DMS 273 (cell line): ENCODE data around the gene RIPK3.

Source experiments
- DNase-seq: peaks from one replicate; lab custom pipeline; 2025; ENCODE audit not compliant: unreplicated experiment; lab: John Stamatoyannopoulos, UW

The RIPK3 gene

GRCh38 chr14:24324024-24324423, 15.8 kb downstream of the RIPK3 start:
- no peak for DNase-seq

GRCh38 chr14:24323341-24323740, 16.4 kb downstream of the RIPK3 start:
- DNase-seq, result no peak

GRCh38 chr14:24322672-24323071, 17.1 kb downstream of the RIPK3 start:
- no peak for DNase-seq

DNA sequence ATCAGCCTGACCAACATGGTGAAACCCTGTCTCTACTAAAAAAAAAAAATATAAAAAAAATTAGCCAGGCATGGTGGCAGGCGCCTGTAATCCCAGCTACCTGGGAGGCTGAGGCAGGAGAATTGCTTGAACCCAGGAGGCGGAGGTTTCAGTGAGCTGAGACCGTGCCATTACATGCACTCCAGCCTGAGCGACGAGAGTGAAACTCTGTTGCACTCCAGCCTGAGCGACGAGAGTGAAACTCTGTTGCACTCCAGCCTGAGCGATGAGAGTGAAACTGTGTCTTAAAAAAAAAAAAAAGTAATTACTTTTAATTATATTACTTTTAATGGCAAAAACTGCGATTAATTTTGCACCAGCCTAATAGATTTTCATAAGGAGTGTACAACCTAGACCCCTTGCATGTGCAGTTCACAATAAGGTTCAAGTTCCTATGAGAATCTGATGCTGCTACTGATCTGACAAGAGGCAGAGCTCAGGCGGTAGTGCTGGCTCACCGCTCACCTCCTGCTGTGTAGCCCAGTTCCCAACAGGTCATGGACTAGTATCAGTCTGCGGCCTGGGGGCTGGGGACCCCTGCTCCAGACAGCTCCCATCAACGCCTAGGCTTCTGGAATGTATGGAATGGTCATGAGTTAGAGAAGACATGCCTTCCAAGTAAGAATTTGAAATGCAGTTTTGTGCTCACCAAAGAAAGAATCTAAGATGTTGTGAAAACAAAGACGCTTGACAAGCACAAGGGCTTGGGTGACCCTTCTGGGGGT, 18.4 kb downstream of the RIPK3 start:
- DNase-seq, result no peak

- DNase-seq, result no peak
These were observed 22.5 kb downstream of the RIPK3 start for GRCh38 chr14:24317141-24317928.

DNA sequence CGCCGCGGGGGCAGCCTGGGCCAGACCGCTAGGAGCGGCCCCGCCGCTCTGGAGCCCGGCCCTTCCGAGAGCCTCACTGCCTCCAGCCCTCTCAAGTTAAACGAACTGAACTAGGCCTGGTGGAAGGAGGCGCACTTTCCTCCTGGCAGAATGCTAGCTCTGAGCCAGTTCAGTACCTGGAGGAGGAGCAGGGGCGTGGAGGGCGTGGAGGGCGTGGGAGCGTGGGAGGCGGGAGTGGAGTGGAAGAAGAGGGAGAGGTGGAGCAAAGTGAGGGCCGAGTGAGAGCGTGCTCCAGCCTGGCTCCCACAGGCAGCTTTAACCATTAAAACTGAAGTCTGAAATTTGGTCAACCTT, 23.2 kb downstream of the RIPK3 start:
- DNase-seq, result no peak

- no peak for DNase-seq
These were observed 23.8 kb downstream of the RIPK3 start for GRCh38 chr14:24315807-24316596.

DNA sequence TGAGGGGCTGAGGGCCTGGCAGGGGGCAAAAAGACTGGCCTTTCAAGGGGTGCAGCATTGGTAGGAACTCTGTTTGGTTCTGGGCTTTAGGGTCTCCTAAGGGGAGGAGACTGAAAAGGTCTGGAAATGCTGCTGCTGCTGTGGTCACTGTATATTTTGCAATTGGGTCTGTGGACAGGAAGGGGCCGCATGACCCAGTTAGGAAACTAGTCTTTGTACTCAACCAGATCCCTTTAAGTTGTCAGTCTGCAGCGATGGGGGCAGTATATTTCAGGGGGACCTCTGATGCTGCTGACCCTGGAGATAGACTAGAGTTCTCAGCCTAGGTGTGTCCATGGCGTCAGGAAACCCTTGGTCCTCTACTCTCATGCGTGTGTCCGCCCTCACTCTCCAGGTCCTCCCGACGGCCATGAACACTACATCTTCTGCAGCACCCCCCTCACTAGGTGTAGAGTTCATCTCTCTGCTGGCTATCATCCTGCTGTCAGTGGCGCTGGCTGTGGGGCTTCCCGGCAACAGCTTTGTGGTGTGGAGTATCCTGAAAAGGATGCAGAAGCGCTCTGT, 24.5 kb downstream of the RIPK3 start:
- DNase-seq, result no peak

DNA sequence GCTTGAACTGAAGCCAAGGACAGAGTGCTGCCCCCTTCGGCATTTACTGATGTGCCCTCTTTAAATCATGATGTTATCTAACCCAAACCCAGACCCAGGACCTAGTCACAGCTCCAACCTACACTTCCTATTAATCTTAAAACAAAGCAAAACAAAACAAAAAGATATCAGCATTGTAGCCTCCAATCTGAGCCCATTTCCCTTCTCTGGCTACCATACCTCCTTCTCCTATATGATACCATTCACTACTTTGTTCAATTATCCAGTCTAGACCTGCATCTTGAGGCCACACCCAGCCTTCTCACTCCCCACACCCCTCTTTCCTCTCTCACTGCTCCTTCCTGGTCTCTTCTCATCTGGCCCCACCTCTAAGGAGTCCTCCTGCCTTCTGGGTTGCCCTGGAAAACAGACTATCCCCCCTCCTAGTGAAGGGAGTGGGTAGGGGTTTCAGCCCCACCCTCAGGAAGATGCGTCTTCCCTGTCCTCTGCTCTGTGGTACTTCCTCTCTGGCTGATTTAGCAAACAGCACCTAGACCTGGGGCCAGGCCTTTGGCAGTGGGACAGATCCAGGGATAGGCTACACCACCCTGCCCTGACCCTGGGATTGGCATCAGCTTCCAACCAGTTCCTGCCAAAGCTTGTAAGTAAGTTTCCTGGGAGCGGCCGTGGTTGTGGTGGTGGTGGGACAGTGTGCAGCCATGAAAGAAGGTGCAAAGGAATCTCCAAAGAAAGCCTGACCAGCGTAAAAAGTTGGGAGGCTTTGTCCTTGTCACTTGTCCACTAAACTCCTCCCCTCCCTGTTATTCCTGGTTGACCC, 25.2 kb downstream of the RIPK3 start:
- DNase-seq, result no peak

- no peak for DNase-seq
These were observed 25.9 kb downstream of the RIPK3 start for GRCh38 chr14:24313913-24314312.

- DNase-seq, result no peak
These were observed 26.9 kb downstream of the RIPK3 start for GRCh38 chr14:24312736-24313507.

DNA sequence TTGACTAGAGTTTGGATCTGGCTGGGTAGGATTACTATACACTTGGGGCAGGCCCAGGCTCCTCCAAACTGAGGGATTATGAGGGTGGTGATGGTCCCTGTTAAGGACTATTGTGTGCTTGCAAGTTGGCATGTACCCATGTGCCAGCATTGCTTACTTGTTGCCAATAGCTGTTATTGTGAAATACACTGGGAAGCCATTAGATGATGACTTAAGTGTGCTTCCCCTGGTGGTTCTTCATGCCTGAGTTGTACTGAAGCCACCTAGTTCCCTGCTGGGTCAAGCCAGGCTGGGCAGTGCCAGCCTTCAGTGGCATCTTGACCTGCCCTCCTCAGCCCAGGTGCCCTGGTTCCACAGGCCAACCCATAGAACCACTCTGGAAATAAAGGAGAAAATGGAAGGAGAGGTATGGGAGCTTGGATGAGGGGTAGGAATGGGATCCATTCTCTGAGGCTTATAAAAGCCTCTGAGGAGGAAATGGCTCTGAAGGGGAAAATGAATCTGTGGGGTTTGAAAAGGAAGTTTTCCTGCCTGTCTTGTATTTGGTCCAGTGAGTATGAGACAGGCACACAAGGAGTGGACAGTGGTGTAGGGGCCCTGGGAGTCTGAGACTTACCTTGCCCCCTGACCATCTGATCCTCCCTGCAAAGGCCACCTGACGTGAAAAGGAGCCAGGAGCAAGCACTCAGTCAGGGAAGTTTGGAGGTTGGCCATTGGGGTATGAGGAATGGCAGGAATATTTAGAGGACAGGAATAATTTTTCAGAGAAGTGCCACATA, 27.8 kb downstream of the RIPK3 start:
- DNase-seq, result no peak

DNA sequence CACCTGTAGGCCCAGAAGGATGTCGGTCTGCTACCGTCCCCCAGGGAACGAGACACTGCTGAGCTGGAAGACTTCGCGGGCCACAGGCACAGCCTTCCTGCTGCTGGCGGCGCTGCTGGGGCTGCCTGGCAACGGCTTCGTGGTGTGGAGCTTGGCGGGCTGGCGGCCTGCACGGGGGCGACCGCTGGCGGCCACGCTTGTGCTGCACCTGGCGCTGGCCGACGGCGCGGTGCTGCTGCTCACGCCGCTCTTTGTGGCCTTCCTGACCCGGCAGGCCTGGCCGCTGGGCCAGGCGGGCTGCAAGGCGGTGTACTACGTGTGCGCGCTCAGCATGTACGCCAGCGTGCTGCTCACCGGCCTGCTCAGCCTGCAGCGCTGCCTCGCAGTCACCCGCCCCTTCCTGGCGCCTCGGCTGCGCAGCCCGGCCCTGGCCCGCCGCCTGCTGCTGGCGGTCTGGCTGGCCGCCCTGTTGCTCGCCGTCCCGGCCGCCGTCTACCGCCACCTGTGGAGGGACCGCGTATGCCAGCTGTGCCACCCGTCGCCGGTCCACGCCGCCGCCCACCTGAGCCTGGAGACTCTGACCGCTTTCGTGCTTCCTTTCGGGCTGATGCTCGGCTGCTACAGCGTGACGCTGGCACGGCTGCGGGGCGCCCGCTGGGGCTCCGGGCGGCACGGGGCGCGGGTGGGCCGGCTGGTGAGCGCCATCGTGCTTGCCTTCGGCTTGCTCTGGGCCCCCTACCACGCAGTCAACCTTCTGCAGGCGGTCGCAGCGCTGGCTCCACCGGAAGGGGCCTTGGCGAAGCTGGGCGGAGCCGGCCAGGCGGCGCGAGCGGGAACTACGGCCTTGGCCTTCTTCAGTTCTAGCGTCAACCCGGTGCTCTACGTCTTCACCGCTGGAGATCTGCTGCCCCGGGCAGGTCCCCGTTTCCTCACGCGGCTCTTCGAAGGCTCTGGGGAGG, 28.9 kb downstream of the RIPK3 start, which contains the start of gene LTB4R:
LTB4R (plus strand) TSS at position 857 of the 959 bp plus-strand sequence. CDS start 4,150 bp downstream, outside the sequence.
- DNase-seq, result peak; percentile 87

DNA sequence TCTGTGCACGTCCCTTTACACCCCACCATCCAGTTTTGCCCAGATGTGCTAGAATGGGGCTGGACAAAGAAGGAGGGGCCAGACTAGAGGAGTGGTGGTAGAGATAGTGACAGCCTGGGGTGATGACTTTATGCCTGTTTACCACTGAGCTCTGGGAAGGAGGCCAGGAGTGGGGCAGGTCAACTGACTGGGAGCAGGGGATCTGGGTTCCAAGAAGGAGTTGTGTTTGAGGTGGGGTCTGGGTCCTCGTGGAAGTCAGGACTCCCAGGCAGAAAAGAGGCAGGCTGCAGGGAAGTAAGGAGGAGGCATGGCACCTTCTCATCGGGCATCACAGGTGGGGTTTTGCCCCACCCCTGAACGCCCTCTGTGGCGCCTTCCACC, 29.5 kb downstream of the RIPK3 start:
- no peak for DNase-seq

DNA sequence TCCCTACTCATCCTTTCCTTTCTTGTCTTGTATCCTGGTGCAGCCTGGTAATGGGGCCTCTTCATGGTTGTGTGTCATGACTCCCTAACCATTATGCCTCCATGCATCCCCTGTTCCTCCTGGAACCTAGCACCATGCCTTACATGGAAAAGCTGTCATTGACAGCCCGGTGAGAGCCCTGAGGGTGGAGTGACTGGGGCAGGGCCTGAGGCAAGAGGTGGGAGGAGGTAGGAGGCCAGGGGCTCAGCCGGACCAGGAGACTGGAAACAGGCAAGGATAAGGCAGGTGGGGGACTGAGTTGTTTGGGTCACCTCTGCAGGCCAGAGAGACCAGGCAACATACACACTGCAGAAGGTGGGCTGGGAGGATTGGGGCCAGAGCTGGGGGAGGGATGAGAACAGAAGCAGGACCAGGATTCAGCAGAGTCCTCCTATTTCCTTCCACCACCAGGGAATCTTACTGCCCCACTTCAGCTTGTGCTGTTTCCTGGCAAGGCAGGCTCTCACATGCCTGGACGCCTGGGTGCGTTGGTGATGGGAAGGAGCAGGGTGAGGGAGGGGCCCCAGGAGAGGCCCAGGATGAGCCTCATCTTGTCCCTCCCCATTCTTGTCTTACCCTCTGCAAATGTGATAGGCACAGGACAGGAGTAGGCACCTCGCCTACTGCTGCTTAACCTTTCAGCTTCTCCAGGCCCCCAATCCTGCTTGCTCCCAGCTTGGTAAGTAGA, 30.1 kb downstream of the RIPK3 start, which contains the start of gene LTB4R2:
LTB4R2 (plus strand) TSS at position 603 of the 727 bp plus-strand sequence. CDS start 525 bp downstream, outside the sequence.
- peak; percentile 47 for DNase-seq

- DNase-seq, result no peak
These were observed 31.3 kb downstream of the RIPK3 start for GRCh38 chr14:24308342-24309124.
